Right atrium auricular region (tissue), 2 donors: Measurements from ENCODE around the gene TTC28. TPM values are rescaled to one million over a fixed set of nuclear protein-coding genes. Genes with fewer than 3 reads are reported as not detected.

Experiments
- DNase-seq: peaks from one replicate; pipeline ENCODE4 v3.0.0-alpha.2; 2019; ENCODE audit warnings: low spot score
- H3K27ac ChIP-seq, 2 donors: fragments of 200-600 bp; sonication (generic); 1 replicate in 1 of 2; 2 replicates in 1 of 2; pipeline ENCODE4 v1.5.1; 2016 to 2019
- H3K27me3 ChIP-seq, 2 donors: fragments of 200-600 bp; sonication (generic); one replicate each; pipeline versions ENCODE4 v1.5.1 to v1.6.0; 2017 to 2019
- H3K36me3 ChIP-seq: fragments of 200-600 bp; sonication (generic); one replicate; pipeline ENCODE4 v1.5.1; 2016
- H3K4me1 ChIP-seq, 2 donors: fragments of 200-600 bp; sonication (generic); one replicate each; pipeline versions ENCODE4 v1.5.1 to v1.6.0; 2017 to 2019
- H3K4me3 ChIP-seq, 2 donors: fragments of 200-600 bp; sonication (generic); 1 replicate in 1 of 2; 2 replicates in 1 of 2; pipeline ENCODE4 v1.5.1; 2017 to 2019; ENCODE audit warnings: mild to moderate bottlenecking in 1 of 2, moderate library complexity in 1 of 2
- H3K9me3 ChIP-seq, 2 donors: fragments of 200-600 bp; sonication (generic); one replicate each; pipeline ENCODE4 v1.5.1; 2019
- CTCF ChIP-seq, 2 donors: fragments of 200-600 bp; sonication (generic); IDR thresholded peaks; one replicate each; pipeline ENCODE4 v1.5.1; 2019; ENCODE audit warnings: antibody characterized with exemption in 2 of 2
- total RNA-seq, 2 donors: library from RNA; depleted of rRNA; stranded (reverse); fragments of >200 nt; gene quantifications; one replicate each; pipeline ENCODE4 v1.1.0, GENCODE V29; 2016

Gene TTC28
- total RNA-seq, 2 donors from 2014 or later: 22.1 to 22.3 TPM

DNA sequence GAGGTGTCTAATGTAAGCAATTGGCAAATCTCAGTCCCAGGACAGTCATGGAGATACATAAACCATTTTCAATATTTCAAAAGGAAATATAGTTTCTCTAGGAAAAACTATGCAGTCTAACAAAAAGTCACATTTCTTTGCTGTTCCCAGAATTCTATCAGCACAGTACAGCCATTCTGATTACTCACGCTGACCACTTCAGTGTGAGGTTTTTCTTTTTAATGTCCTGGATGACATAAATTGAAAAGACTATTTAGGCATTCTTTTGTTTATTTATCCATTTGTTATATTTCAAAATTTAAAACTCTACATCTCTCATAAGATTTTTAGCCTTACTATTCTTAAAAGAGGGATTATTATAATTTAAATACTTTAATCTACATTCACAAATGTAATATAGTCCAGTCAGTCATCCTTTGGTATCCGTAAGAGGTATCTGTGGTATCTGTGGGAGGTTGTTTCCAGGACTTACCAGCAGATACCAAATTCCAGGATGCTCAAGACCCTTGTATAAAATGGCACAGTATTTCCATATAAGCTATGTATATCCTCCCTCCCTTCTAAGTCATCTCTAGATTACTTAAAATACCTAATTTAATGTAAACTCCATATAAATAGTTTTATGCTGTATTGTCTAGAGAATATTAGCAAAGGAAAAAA lies 429.5 kb downstream of the TTC28 start:
- Histone ChIP-seq H3K36me3 (no peaks in the 10 kb centered on the region), H3K27me3 (no peaks in the 10 kb centered on the region), H3K4me1 (peaks cover 0 to 37% of the 10 kb centered on the region in 2 donors), H3K4me3 (no peak overlapping the region), H3K27ac (no peak overlapping the region), H3K9me3 (no peaks in the 10 kb centered on the region)
- DNase-seq: no peak
- TF ChIP-seq CTCF (IDR thresholded peaks at IDR 0.05): no peak

GRCh38 chr22:28249402-28249801 lies 430.2 kb downstream of the TTC28 start:
- no peak for DNase-seq
- no peaks in the 10 kb centered on the region for H3K9me3 ChIP-seq
- no peak overlapping the region for H3K4me3 ChIP-seq
- H3K36me3 ChIP-seq: no peaks in the 10 kb centered on the region
- no peak overlapping the region for H3K27ac ChIP-seq
- no peaks in the 10 kb centered on the region for H3K27me3 ChIP-seq
- no peak for TF ChIP-seq CTCF (IDR thresholded peaks at IDR 0.05)
- peaks cover 0 to 44% of the 10 kb centered on the region in 2 donors for H3K4me1 ChIP-seq

DNA sequence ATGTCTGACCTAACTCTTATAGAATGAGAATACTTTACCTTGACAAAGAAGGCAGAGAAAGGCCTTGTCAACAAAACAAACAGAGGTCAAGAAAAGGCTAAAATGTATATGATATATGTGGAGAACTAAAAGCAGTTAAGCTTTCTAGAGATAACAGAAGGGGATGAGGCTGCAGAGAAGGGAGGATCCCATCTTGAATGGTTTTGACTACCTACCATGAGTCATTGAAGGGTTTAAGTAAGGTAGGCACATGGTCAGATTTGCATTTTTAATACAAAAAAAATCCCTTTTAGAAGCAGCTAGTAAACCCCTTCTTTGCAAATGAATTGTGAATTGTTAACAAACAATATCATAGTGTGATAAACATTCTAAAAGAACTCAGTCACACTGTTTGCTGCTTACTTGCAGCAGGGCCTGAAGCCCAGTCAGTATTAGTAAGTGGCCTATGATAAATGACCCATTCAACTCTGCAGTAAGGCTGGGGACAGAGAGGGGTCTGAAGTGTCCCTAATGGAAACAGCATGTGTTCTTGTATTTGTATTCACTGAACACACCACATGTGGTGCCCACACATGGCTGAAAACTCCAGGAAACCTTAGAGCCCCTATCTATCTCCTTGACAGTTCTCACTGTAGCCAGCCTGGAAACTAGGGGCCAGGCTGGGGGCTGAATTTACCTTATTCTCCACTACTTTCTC lies 431.8 kb downstream of the TTC28 start:
- Histone ChIP-seq H3K27ac (no peak overlapping the region), H3K36me3 (no peaks in the 10 kb centered on the region), H3K27me3 (no peaks in the 10 kb centered on the region), H3K9me3 (no peaks in the 10 kb centered on the region), H3K4me1 (peaks cover 0 to 48% of the 10 kb centered on the region in 2 donors), H3K4me3 (no peak overlapping the region)
- no peak for DNase-seq
- TF ChIP-seq CTCF (IDR thresholded peaks at IDR 0.05): no peak

DNA sequence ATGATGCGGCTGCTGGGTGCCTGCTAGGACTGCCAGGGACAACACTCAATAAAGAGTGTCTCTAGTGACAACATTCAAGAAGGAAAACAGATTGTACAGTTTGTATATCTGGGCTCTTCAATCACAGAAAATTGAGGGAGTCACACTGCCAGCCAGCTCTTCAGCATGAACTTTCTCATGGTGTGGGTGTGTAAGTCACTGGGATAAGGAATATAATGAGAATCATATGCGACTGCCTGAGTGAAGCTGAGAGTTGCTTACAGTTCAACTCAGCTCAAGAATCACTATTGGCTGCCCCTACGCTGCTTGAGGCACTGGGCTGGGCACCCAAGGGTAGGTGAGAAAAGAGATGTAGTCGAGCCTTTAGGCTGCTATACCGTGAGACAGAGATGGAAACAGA lies 432.5 kb downstream of the TTC28 start:
- H3K4me1 ChIP-seq: peaks cover 0 to 48% of the 10 kb centered on the region in 2 donors
- DNase-seq: no peak

GRCh38 chr22:28246397-28246796 lies 433.2 kb downstream of the TTC28 start:
- H3K4me1 ChIP-seq: peaks cover 0 to 48% of the 10 kb centered on the region in 2 donors

More for the DNA sequence above, 432.5 kb downstream of the TTC28 start:
- H3K9me3 ChIP-seq: no peaks in the 10 kb centered on the region
- no peak overlapping the region for H3K4me3 ChIP-seq
- H3K27ac ChIP-seq: no peak overlapping the region
- TF ChIP-seq CTCF (IDR thresholded peaks at IDR 0.05): no peak
- no peaks in the 10 kb centered on the region for H3K27me3 ChIP-seq
- no peaks in the 10 kb centered on the region for H3K36me3 ChIP-seq

More at GRCh38 chr22:28246397-28246796, 433.2 kb downstream of the TTC28 start:
- H3K4me3 ChIP-seq: no peak overlapping the region
- H3K36me3 ChIP-seq: no peaks in the 10 kb centered on the region
- H3K9me3 ChIP-seq: no peaks in the 10 kb centered on the region
- H3K27ac ChIP-seq: no peak overlapping the region
- TF ChIP-seq CTCF (IDR thresholded peaks at IDR 0.05): no peak
- H3K27me3 ChIP-seq: no peaks in the 10 kb centered on the region
- no peak for DNase-seq
